Tibial artery (tissue), 4 donors: ENCODE data around the gene MGMT.
A peak's percentile ranks its signal among the peaks of the same experiment; 100 is the strongest.

Source experiments
- DNase-seq, 2 donors: peaks; one replicate each; pipeline ENCODE4 v3.0.0-alpha.2; 2019
- H3K27ac ChIP-seq, 2 donors: fragments of 200-600 bp; sonication (generic) in 1 of 2; 1 replicate in 1 of 2; 2 replicates in 1 of 2; pipeline ENCODE4 v1.5.1; 2018 to 2019; ENCODE audit warnings: mild to moderate bottlenecking in 1 of 2
- H3K27me3 ChIP-seq, 2 donors: fragments of 200-600 bp; sonication (generic) in 1 of 2; one replicate each; pipeline versions ENCODE4 v1.5.1 to v1.6.0; 2016 to 2019
- H3K36me3 ChIP-seq, 3 donors: fragments of 200-600 bp; sonication (generic) in 2 of 3; one replicate each; pipeline ENCODE4 v1.5.1; 2016 to 2019; ENCODE audit warnings: mild to moderate bottlenecking in 2 of 3
- H3K4me1 ChIP-seq, 4 donors: fragments of 200-600 bp; sonication (generic) in 2 of 4; 1 replicate in 3 of 4; 2 replicates in 1 of 4; pipeline ENCODE4 v1.5.1; 2016 to 2019
- H3K4me3 ChIP-seq, 2 donors: fragments of 200-600 bp; sonication (generic) in 1 of 2; 1 replicate in 1 of 2; 2 replicates in 1 of 2; pipeline ENCODE4 v1.5.1; 2018 to 2019; ENCODE audit warnings: mild to moderate bottlenecking in 2 of 2
- H3K9me3 ChIP-seq, 3 donors: fragments of 200-600 bp; sonication (generic) in 1 of 3; one replicate each; pipeline ENCODE4 v1.5.1; 2016 to 2019
- CTCF ChIP-seq, 2 experiments: fragments of 200-600 bp in 1 of 2; fragments of 450-650 bp in 1 of 2; IDR thresholded peaks; one replicate each; pipeline ENCODE4 v1.5.1; 2017 to 2019; ENCODE audit warnings: antibody characterized with exemption in 2 of 2, mild to moderate bottlenecking in 1 of 2, moderate library complexity in 1 of 2
- intact Hi-C: fragments of 100-400 bp; cut with DNase I; formaldehyde crosslinking; loops from one replicate; pipeline ENCODE4 v1.15.0; 2023; ENCODE audit warnings: low total_unique reads

MGMT gene

GRCh38 chr10:129525401-129525801, 58.4 kb downstream of the MGMT start:
- TF ChIP-seq CTCF (IDR thresholded peaks at IDR 0.05) = no peak
- Histone ChIP-seq H3K27ac (no peak overlapping the region), H3K36me3 (peaks cover 0 to 9% (median 0%) of the 10 kb centered on the region in 3 donors), H3K4me1 (peaks cover 0 to 19% (median 10%) of the 10 kb centered on the region in 4 donors), H3K27me3 (no peaks in the 10 kb centered on the region), H3K4me3 (peak overlapping the region in 1 of 2 donors; percentile 14), H3K9me3 (no peaks in the 10 kb centered on the region)
- DNase-seq = no peak
- intact Hi-C loops = no loop called here

GRCh38 chr10:129526943-129527342, 59.9 kb downstream of the MGMT start:
- Histone ChIP-seq H3K9me3 (no peaks in the 10 kb centered on the region), H3K27me3 (no peaks in the 10 kb centered on the region), H3K36me3 (peaks cover 0 to 9% (median 0%) of the 10 kb centered on the region in 3 donors), H3K4me1 (peaks cover 0 to 27% (median 14%) of the 10 kb centered on the region in 4 donors), H3K27ac (no peak overlapping the region), H3K4me3 (no peak overlapping the region)
- DNase-seq = no peak
- TF ChIP-seq CTCF (IDR thresholded peaks at IDR 0.05) = no peak
- intact Hi-C loops = no loop called here

GRCh38 chr10:129528376-129528978, 61.4 kb downstream of the MGMT start:
- Histone ChIP-seq H3K9me3 (no peaks in the 10 kb centered on the region), H3K4me1 (peaks cover 0 to 41% (median 25%) of the 10 kb centered on the region in 4 donors), H3K4me3 (no peak overlapping the region), H3K27me3 (no peaks in the 10 kb centered on the region), H3K27ac (no peak overlapping the region), H3K36me3 (peaks cover 0 to 9% (median 0%) of the 10 kb centered on the region in 3 donors)
- intact Hi-C loops = no loop called here
- no peak for TF ChIP-seq CTCF (IDR thresholded peaks at IDR 0.05)
- no peak for DNase-seq

- Histone ChIP-seq H3K36me3 (peaks cover 0 to 9% (median 0%) of the 10 kb centered on the region in 3 donors), H3K4me1 (peaks cover 0 to 32% (median 20%) of the 10 kb centered on the region in 4 donors), H3K9me3 (no peaks in the 10 kb centered on the region), H3K27ac (no peak overlapping the region), H3K4me3 (no peak overlapping the region), H3K27me3 (no peaks in the 10 kb centered on the region)
- TF ChIP-seq CTCF (IDR thresholded peaks at IDR 0.05) = no peak
- intact Hi-C loops = no loop called here
- no peak for DNase-seq
Observed at GRCh38 chr10:129530581-129530980, 63.5 kb downstream of the MGMT start.

GRCh38 chr10:129531195-129531968, 64.3 kb downstream of the MGMT start:
- no peaks in the 10 kb centered on the region for H3K9me3 ChIP-seq
- DNase-seq = no peak
- H3K36me3 ChIP-seq = peaks cover 0 to 13% (median 4%) of the 10 kb centered on the region in 3 donors
- H3K27me3 ChIP-seq = no peaks in the 10 kb centered on the region
- peaks cover 0 to 24% (median 15%) of the 10 kb centered on the region in 4 donors for H3K4me1 ChIP-seq
- TF ChIP-seq CTCF (IDR thresholded peaks at IDR 0.05) = no peak
- H3K27ac ChIP-seq = no peak overlapping the region
- intact Hi-C loops = no loop called here
- H3K4me3 ChIP-seq = no peak overlapping the region
